ENCODE results near the gene MSX1. TPM values are rescaled to one million over a fixed set of nuclear protein-coding genes. Genes with fewer than 3 reads are reported as not detected.

MSX1 gene
- total RNA-seq, 2 experiments from 2014 or later = 0.16 to 2.1 TPM

- Histone ChIP-seq H3K9me3 (ENCODE audit: low read length) (no peaks in the 10 kb centered on the region), H3K4me1 (ENCODE audit: insufficient read depth, low read length, poor library complexity, severe bottlenecking) (no peaks in the 10 kb centered on the region), H3K27ac (ENCODE audit: low read depth, low read length, poor library complexity, severe bottlenecking) (no peak overlapping the region), H3K36me3 (ENCODE audit: insufficient read depth, low read length) (no peaks in the 10 kb centered on the region), H3K4me2 (ENCODE audit: low read length) (no peak overlapping the region), H3K9me2 (ENCODE audit: insufficient read depth, low read length) (no peaks in the 10 kb centered on the region), H3K79me2 (ENCODE audit: insufficient read depth, low read depth, low read length) (no peaks in the 10 kb centered on the region), H3K4me3 (ENCODE audit: low read depth, low read length, poor library complexity, severe bottlenecking) (no peak overlapping the region), H2AFZ (ENCODE audit: low read length) (no peak overlapping the region), H4K20me1 (ENCODE audit: insufficient read depth, low read length) (no peaks in the 10 kb centered on the region)
- DNase-seq (ENCODE audit: low spot score) = peak; percentile 9
- TF ChIP-seq CTCF (conservative IDR thresholded peaks at IDR 0.05; ENCODE audit: low read length) (peak; percentile 79), EZH2phosphoT487 (IDR thresholded peaks at IDR 0.05; ENCODE audit: borderline replicate concordance, low read depth, low read length) (no peak)
- BruUV-seq (replicated peaks) = no TSS peak
- intact Hi-C loops (cut with micrococcal nuclease; ENCODE audit: unreplicated experiment) = loop anchor here (2.0 kb wide), 1 partner anchor 392 kb away; no protein-coding TSS in a partner anchor
- ChIA-PET POLR2A (no interaction called here), CTCF (ENCODE audit: unreplicated experiment) (no interaction called here)
Observed at GRCh38 chr4:4880492-4880891, 21.0 kb downstream of the MSX1 start.

GRCh38 chr4:4881432-4881831, 22.0 kb downstream of the MSX1 start:
- CTCF ChIA-PET (ENCODE audit: unreplicated experiment) = no interaction called here
- no peak overlapping the region for H2AFZ ChIP-seq (ENCODE audit: low read length)
- no peaks in the 10 kb centered on the region for H4K20me1 ChIP-seq (ENCODE audit: insufficient read depth, low read length)
- no peaks in the 10 kb centered on the region for H3K9me2 ChIP-seq (ENCODE audit: insufficient read depth, low read length)
- no peak overlapping the region for H3K4me3 ChIP-seq (ENCODE audit: low read depth, low read length, poor library complexity, severe bottlenecking)
- BruUV-seq (replicated peaks) = no TSS peak
- DNase-seq (ENCODE audit: low spot score) = no peak
- no peak for TF ChIP-seq CTCF (conservative IDR thresholded peaks at IDR 0.05; ENCODE audit: low read length)
- TF ChIP-seq EZH2phosphoT487 (IDR thresholded peaks at IDR 0.05; ENCODE audit: borderline replicate concordance, low read depth, low read length) = no peak
- no peak overlapping the region for H3K27ac ChIP-seq (ENCODE audit: low read depth, low read length, poor library complexity, severe bottlenecking)
- H3K36me3 ChIP-seq (ENCODE audit: insufficient read depth, low read length) = no peaks in the 10 kb centered on the region
- H3K4me1 ChIP-seq (ENCODE audit: insufficient read depth, low read length, poor library complexity, severe bottlenecking) = no peaks in the 10 kb centered on the region
- no peaks in the 10 kb centered on the region for H3K79me2 ChIP-seq (ENCODE audit: insufficient read depth, low read depth, low read length)
- POLR2A ChIA-PET = no interaction called here
- H3K4me2 ChIP-seq (ENCODE audit: low read length) = no peak overlapping the region
- H3K9me3 ChIP-seq (ENCODE audit: low read length) = no peaks in the 10 kb centered on the region
- intact Hi-C loops (cut with micrococcal nuclease; ENCODE audit: unreplicated experiment) = loop anchor here (2.0 kb wide), 1 partner anchor 393 kb away; no protein-coding TSS in a partner anchor

GRCh38 chr4:4884611-4885010, 25.1 kb downstream of the MSX1 start:
- intact Hi-C loops (cut with micrococcal nuclease; ENCODE audit: unreplicated experiment) = no loop called here
- H3K27ac ChIP-seq (ENCODE audit: low read depth, low read length, poor library complexity, severe bottlenecking) = no peak overlapping the region
- H3K4me2 ChIP-seq (ENCODE audit: low read length) = no peak overlapping the region
- no peaks in the 10 kb centered on the region for H3K36me3 ChIP-seq (ENCODE audit: insufficient read depth, low read length)
- DNase-seq (ENCODE audit: low spot score) = no peak
- CTCF ChIA-PET (ENCODE audit: unreplicated experiment) = no interaction called here
- POLR2A ChIA-PET = no interaction called here
- no peak for TF ChIP-seq EZH2phosphoT487 (IDR thresholded peaks at IDR 0.05; ENCODE audit: borderline replicate concordance, low read depth, low read length)
- no peak for TF ChIP-seq CTCF (conservative IDR thresholded peaks at IDR 0.05; ENCODE audit: low read length)
- H3K4me3 ChIP-seq (ENCODE audit: low read depth, low read length, poor library complexity, severe bottlenecking) = no peak overlapping the region
- no peaks in the 10 kb centered on the region for H3K79me2 ChIP-seq (ENCODE audit: insufficient read depth, low read depth, low read length)
- no peaks in the 10 kb centered on the region for H3K9me3 ChIP-seq (ENCODE audit: low read length)
- H3K4me1 ChIP-seq (ENCODE audit: insufficient read depth, low read length, poor library complexity, severe bottlenecking) = no peaks in the 10 kb centered on the region
- no peaks in the 10 kb centered on the region for H3K9me2 ChIP-seq (ENCODE audit: insufficient read depth, low read length)
- no TSS peak for BruUV-seq (replicated peaks)
- no peak overlapping the region for H2AFZ ChIP-seq (ENCODE audit: low read length)
- H4K20me1 ChIP-seq (ENCODE audit: insufficient read depth, low read length) = no peaks in the 10 kb centered on the region
